Stomach (tissue), 9 donors: ENCODE measurements around the gene PEX10. TPM values are rescaled to one million over a fixed set of nuclear protein-coding genes. Genes with fewer than 3 reads are reported as not detected.

ENCODE experiments used
- DNase-seq, 2 donors: peaks; one replicate each; pipeline versions ENCODE4 v3.0.0 to v3.0.0-alpha.2; 2013 to 2019
- H3K27ac ChIP-seq, 5 donors: fragments of 200-600 bp in 4 of 5; sonication (generic) in 4 of 5; one replicate each; pipeline ENCODE4 v1.5.1; 2013 to 2019; ENCODE audit warnings: mild to moderate bottlenecking in 1 of 5, moderate library complexity in 1 of 5
- H3K27me3 ChIP-seq, 3 donors: fragments of 200-600 bp; sonication (generic); one replicate each; pipeline ENCODE4 v1.5.1; 2017 to 2019; ENCODE audit warnings: mixed run types in 1 of 3
- H3K36me3 ChIP-seq, 4 donors: fragments of 200-600 bp; sonication (generic); 1 replicate in 3 of 4; 2 replicates in 1 of 4; pipeline ENCODE4 v1.5.1; 2016 to 2019
- H3K4me1 ChIP-seq, 4 donors: fragments of 200-600 bp; sonication (generic); one replicate each; pipeline ENCODE4 v1.5.1; 2016 to 2019
- H3K4me3 ChIP-seq, 4 donors: fragments of 200-600 bp; sonication (generic) in 3 of 4; one replicate each; pipeline ENCODE4 v1.5.1; 2016 to 2019; ENCODE audit warnings: mild to moderate bottlenecking in 1 of 4
- H3K9me3 ChIP-seq, 4 donors: fragments of 200-600 bp; sonication (generic); one replicate each; pipeline ENCODE4 v1.5.1; 2016 to 2019
- CTCF ChIP-seq, 7 experiments: fragments of 450-650 bp in 4 of 7; fragments of 200-600 bp in 3 of 7; sonication (generic) in 3 of 7; IDR thresholded peaks; one replicate each; pipeline ENCODE4 v1.5.1; 2016 to 2019; ENCODE audit warnings: antibody characterized with exemption in 7 of 7, control low read depth in 2 of 7, mild to moderate bottlenecking in 1 of 7
- EP300 ChIP-seq: sonication (generic); formaldehyde crosslinking; IDR thresholded peaks from one replicate; pipeline ENCODE4 v1.6.1; 2017; ENCODE audit warnings: antibody characterized with exemption
- POLR2A ChIP-seq, 4 donors: fragments of 450-650 bp; IDR thresholded peaks; one replicate each; pipeline ENCODE4 v1.6.1; 2016; ENCODE audit warnings: antibody characterized with exemption in 4 of 4, control low read depth in 2 of 4, mild to moderate bottlenecking in 1 of 4, moderate library complexity in 1 of 4
- POLR2AphosphoS5 ChIP-seq, 3 donors: sonication (generic); formaldehyde crosslinking; IDR thresholded peaks; one replicate each; pipeline ENCODE4 v1.6.1; 2016; ENCODE audit warnings: antibody characterized with exemption in 3 of 3
- WGBS, 5 donors: extraction: QIAGEN DNeasy Blood & Tissue Kit in 3 of 5; methylation state at CpG; one replicate each; pipeline versions ENCODE4 v1.1.5 to v1.1.7; 2013 to 2018; 5-methylcytosine and 5-hydroxymethylcytosine counted together
- intact Hi-C: fragments of 100-400 bp; cut with DNase I; formaldehyde crosslinking; loops from one replicate; pipeline ENCODE4 v1.15.1; 2023; ENCODE audit warnings: low total_unique reads
- polyA plus RNA-seq, 3 donors: library from polyadenylated mRNA; stranded (reverse); fragments of 200-250 nt; gene quantifications; one replicate each; pipeline ENCODE4 v1.2.3, GENCODE V29; 2013
- total RNA-seq, 5 donors: library from RNA; depleted of rRNA; stranded (reverse); fragments of >200 nt; gene quantifications; one replicate each; pipeline versions ENCODE4 v1.1.0 to v1.2.3, GENCODE V29; 2014 to 2016
- donor health status: healthy with polysubstance abuse.
- donor health status: Bipolar disorder and iron deficiency.
- donor health status: healthy.

The PEX10 gene
- total and polyA plus RNA-seq, 8 donors: 0.87 to 27.2 (median 15.7) TPM

- 72 to 84% (median 78%) methylated on average over 5 to 7 of the region's 7 CpGs for WGBS, 5 donors
- H3K27ac ChIP-seq: no peak overlapping the region
- no peak for DNase-seq
- H3K36me3 ChIP-seq: no peaks in the 10 kb centered on the region
- no peak overlapping the region for H3K4me3 ChIP-seq
- TF ChIP-seq POLR2AphosphoS5 (IDR thresholded peaks at IDR 0.05) (no peak), POLR2A (IDR thresholded peaks at IDR 0.05) (no peak), CTCF (IDR thresholded peaks at IDR 0.05) (no peak), EP300 (no peak)
- no peaks in the 10 kb centered on the region for H3K4me1 ChIP-seq
- intact Hi-C loops: loop anchor here (10.0 kb wide), 1 partner anchor 178 kb away; no protein-coding TSS in a partner anchor
- no peaks in the 10 kb centered on the region for H3K9me3 ChIP-seq
- peaks cover 3 to 90% (median 33%) of the 10 kb centered on the region in 3 donors for H3K27me3 ChIP-seq
Observed at GRCh38 chr1:2436876-2437275, 24.5 kb upstream of the PEX10 start.

- 47 to 87% (median 60%) methylated on average over 1 to 2 of the region's 2 CpGs for WGBS, 5 donors
- Histone ChIP-seq H3K36me3 (no peaks in the 10 kb centered on the region), H3K27me3 (peaks cover 3 to 90% (median 31%) of the 10 kb centered on the region in 3 donors), H3K4me1 (no peaks in the 10 kb centered on the region), H3K27ac (no peak overlapping the region), H3K4me3 (no peak overlapping the region), H3K9me3 (no peaks in the 10 kb centered on the region)
- intact Hi-C loops: loop anchor here (10.0 kb wide), 1 partner anchor 179 kb away; no protein-coding TSS in a partner anchor
- TF ChIP-seq EP300 (no peak), CTCF (IDR thresholded peaks at IDR 0.05) (no peak), POLR2A (IDR thresholded peaks at IDR 0.05) (no peak), POLR2AphosphoS5 (IDR thresholded peaks at IDR 0.05) (no peak)
- no peak for DNase-seq
Observed at GRCh38 chr1:2435746-2436355, 23.5 kb upstream of the PEX10 start.

- H3K4me1 ChIP-seq: no peaks in the 10 kb centered on the region
- TF ChIP-seq CTCF (IDR thresholded peaks at IDR 0.05): no peak
- TF ChIP-seq EP300: no peak
- TF ChIP-seq POLR2A (IDR thresholded peaks at IDR 0.05): no peak
- no peak for TF ChIP-seq POLR2AphosphoS5 (IDR thresholded peaks at IDR 0.05)
- DNase-seq: no peak
- peaks cover 0 to 3% (median 2%) of the 10 kb centered on the region in 4 donors for H3K9me3 ChIP-seq
- no peak overlapping the region for H3K27ac ChIP-seq
- H3K36me3 ChIP-seq: no peaks in the 10 kb centered on the region
- WGBS, 5 donors: 47 to 81% (median 69%) methylated on average over 4 to 9 of the region's 9 CpGs
- peaks cover 3 to 89% (median 31%) of the 10 kb centered on the region in 3 donors for H3K27me3 ChIP-seq
- intact Hi-C loops: loop anchor here (10.0 kb wide), 1 partner anchor 180 kb away; no protein-coding TSS in a partner anchor
- H3K4me3 ChIP-seq: no peak overlapping the region
Observed at GRCh38 chr1:2435091-2435490, 22.7 kb upstream of the PEX10 start.

- 32 to 47% (median 42%) methylated on average over 17 to 34 of the region's 34 CpGs for WGBS, 5 donors
- TF ChIP-seq POLR2AphosphoS5 (IDR thresholded peaks at IDR 0.05) (no peak), EP300 (no peak), POLR2A (IDR thresholded peaks at IDR 0.05) (no peak), CTCF (IDR thresholded peaks at IDR 0.05) (no peak)
- no peak overlapping the region for H3K4me3 ChIP-seq
- H3K4me1 ChIP-seq: no peaks in the 10 kb centered on the region
- H3K36me3 ChIP-seq: no peaks in the 10 kb centered on the region
- DNase-seq: no peak
- peaks cover 3 to 89% (median 31%) of the 10 kb centered on the region in 3 donors for H3K27me3 ChIP-seq
- peaks cover 0 to 12% (median 10%) of the 10 kb centered on the region in 4 donors for H3K9me3 ChIP-seq
- intact Hi-C loops: loop anchor here (10.0 kb wide), 1 partner anchor 181 kb away; no protein-coding TSS in a partner anchor
- H3K27ac ChIP-seq: no peak overlapping the region
Observed at GRCh38 chr1:2433936-2434655, 21.7 kb upstream of the PEX10 start.
